ENCODE data around the gene PIP5K1B.
"Not testable (repeated sequence)": the region's sequence is repeated elsewhere in the genome, so short reads cannot be mapped to it uniquely, and the experiment has no call there.

The PIP5K1B gene

DNA sequence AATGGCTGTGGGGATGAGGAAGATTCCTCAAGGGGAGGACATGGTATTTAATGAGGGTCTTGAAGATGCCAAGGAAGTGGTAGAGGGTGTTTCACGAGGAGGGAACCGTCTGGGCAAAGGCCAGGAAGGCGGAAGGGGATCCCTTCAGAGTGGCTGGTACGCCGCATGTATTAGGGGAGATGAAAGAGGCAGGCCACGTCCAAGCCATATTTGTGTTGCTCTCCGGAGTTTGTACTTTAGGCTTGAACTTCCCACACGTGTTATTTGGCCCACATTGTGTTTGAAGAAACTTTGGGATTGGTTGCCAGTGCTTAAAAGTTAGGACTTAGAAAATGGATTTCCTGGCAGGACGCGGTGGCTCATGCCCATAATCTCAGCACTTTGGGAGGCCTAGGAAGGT lies 331.8 kb downstream of the PIP5K1B start:
- no peak for DNase-seq

GRCh38 chr9:69040646-69041045 lies 335.6 kb downstream of the PIP5K1B start:
- DNase-seq = no peak

- peak; percentile 37 for DNase-seq
Measured at GRCh38 chr9:69044240-69045219, 339.5 kb downstream of the PIP5K1B start.

DNA sequence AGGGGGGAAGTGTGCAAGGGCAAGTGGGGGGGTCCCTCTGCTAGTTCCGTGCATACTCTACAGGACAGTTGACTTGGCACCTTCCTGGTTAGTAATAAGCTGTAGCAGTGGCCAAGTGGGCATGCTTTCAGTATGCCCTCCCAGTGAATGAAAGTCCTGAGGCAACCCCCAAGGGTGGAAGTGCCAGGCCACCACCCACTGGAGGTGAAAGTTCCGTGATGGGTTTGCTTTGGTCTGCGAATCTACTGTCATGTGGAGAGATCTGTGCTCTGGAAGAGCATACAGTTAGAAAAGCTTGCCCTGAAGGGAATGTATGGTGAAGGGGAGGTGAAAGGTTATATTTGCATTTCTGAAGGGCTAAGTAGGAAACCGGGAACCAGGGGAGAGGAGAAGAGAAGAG lies 340.8 kb downstream of the PIP5K1B start:
- DNase-seq = no peak

DNA sequence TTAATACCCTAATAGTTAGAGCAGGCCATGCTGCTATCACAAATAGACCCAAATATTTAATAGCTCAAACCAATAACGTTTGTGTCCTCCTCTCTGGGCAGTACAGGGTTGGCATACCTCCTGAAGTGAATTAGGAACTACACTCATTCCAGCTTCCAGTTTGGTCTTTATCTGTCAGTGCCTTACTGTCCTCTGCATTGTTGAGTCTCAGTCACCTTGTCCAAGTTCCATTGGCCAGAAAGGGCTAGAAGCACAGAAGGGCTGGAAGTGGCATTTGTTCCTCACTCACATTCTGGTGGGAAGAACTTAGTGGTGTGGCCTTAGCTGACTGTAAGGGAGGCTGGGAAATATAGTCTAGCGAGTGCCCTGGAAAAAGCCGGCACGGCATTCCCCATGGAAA lies 341.7 kb downstream of the PIP5K1B start:
- DNase-seq = no peak

DNA sequence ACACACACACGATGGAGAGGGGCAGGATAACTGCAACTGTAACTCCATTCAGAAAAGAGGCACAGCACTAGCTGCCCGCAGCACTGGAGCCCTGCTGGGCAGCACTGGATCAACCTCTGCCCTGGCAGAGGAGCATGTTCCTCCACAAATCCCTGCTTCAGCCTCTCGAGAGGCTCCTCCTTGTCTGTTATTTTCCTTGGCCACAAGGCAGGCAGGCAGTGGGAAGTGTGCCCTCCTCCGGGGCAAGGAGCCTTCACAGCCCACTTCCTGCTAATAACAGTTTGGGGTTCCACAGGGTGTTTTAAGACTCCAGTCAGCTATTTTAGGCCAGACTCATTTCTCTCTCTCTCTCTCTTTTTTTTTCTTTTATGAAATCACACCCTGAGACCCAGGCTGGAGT lies 342.3 kb downstream of the PIP5K1B start:
- no peak for DNase-seq

GRCh38 chr9:69049094-69049493 lies 344.1 kb downstream of the PIP5K1B start:
- DNase-seq = no peak

- not testable (repeated sequence) for DNase-seq
Measured at GRCh38 chr9:69050936-69051335, 345.9 kb downstream of the PIP5K1B start.

- no peak for DNase-seq
Measured at GRCh38 chr9:69054989-69055388, 349.9 kb downstream of the PIP5K1B start.

DNA sequence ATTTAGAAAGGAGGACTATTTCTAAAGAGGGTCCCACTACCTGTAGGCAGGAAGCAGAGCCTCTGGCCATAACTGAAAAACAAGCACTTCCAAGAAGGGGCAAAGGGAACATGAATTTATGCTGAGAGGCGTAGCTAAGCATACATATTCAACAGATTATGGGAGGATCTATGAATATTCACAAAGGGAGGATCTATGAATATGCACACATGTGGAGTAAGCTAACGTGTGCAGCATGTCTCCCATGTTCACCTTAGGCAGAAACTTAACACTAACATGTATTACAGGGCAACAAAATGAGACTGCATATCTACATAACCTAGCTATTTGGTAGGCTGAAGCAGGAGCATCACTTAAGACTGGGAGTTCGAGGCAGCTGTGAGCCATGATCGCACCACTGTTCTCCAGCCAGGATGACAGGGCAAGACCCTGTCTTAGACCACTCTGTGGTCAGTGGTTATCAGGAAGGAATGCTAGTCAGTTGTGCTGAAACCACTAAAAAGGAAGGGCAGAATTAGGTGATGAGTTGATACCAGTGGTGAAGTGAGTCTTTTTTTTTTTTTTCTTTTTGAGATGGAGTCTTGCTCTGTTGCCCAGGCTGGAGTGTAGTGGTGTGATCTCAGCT lies 351.3 kb downstream of the PIP5K1B start:
- DNase-seq = no peak

DNA sequence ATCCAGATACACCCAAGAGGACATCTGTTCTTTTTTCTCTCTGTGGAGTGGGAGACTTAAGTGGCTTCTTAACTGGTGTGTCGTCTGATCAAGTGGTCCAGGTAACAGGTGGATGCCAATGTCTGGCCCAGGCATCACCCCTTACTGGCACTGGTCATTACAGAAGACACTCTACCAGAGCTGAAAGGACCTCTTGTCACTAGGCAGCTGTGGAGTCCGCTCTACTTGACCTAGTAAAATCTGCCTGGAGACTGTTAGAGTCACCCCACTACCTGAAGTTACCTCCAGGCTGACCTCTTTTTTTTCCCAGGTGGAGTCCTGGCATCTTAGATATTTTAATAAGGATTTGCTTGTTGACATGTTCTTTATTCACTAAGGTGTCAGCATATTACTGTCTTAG lies 353.1 kb downstream of the PIP5K1B start:
- no peak for DNase-seq

Measured in eye (tissue), 1 donor.